GM21367 (cell line): Measurements from ENCODE around the gene CACNA1D.
"Not testable (repeated sequence)": the region's sequence is repeated elsewhere in the genome, so short reads cannot be mapped to it uniquely, and the experiment has no call there.

Experiments used
- ATAC-seq: cut with Tn5 transposase; IDR thresholded peaks from one replicate; pipeline ENCODE4 v1.9.1; 2021; ENCODE audit not compliant: unreplicated experiment

The CACNA1D gene

GRCh38 chr3:53612508-53612907, 118.1 kb downstream of the CACNA1D start:
- ATAC-seq, result no peak

GRCh38 chr3:53613125-53613524, 118.7 kb downstream of the CACNA1D start:
- no peak for ATAC-seq

- no peak for ATAC-seq
These were observed 119.9 kb downstream of the CACNA1D start for GRCh38 chr3:53614307-53614706.

GRCh38 chr3:53616321-53616720, 121.9 kb downstream of the CACNA1D start:
- no peak for ATAC-seq

- no peak for ATAC-seq
These were observed 122.8 kb downstream of the CACNA1D start for GRCh38 chr3:53616971-53617892.

GRCh38 chr3:53617893-53618523, 123.6 kb downstream of the CACNA1D start:
- ATAC-seq, result no peak

- ATAC-seq, result no peak
These were observed 124.1 kb downstream of the CACNA1D start for GRCh38 chr3:53618524-53618906.

GRCh38 chr3:53618936-53619335, 124.5 kb downstream of the CACNA1D start:
- ATAC-seq, result no peak

- ATAC-seq, result no peak
These were observed 129.8 kb downstream of the CACNA1D start for GRCh38 chr3:53624061-53624857.

- no peak for ATAC-seq
These were observed 132.5 kb downstream of the CACNA1D start for GRCh38 chr3:53626876-53627275.

- no peak for ATAC-seq
These were observed 134.4 kb downstream of the CACNA1D start for GRCh38 chr3:53628536-53629401.

- ATAC-seq, result no peak
These were observed 135.0 kb downstream of the CACNA1D start for GRCh38 chr3:53629402-53629723.

- ATAC-seq, result no peak
These were observed 136.1 kb downstream of the CACNA1D start for GRCh38 chr3:53630547-53630946.

- ATAC-seq, result no peak
These were observed 138.9 kb downstream of the CACNA1D start for GRCh38 chr3:53633197-53633787.

- ATAC-seq, result no peak
These were observed 140.6 kb downstream of the CACNA1D start for GRCh38 chr3:53635041-53635440.

GRCh38 chr3:53638806-53639205, 144.4 kb downstream of the CACNA1D start:
- not testable (repeated sequence) for ATAC-seq

- ATAC-seq, result no peak
These were observed 147.0 kb downstream of the CACNA1D start for GRCh38 chr3:53641397-53641796.

- no peak for ATAC-seq
These were observed 147.8 kb downstream of the CACNA1D start for GRCh38 chr3:53642211-53642610.

GRCh38 chr3:53643757-53644156, 149.3 kb downstream of the CACNA1D start:
- ATAC-seq, result no peak

- no peak for ATAC-seq
These were observed 151.3 kb downstream of the CACNA1D start for GRCh38 chr3:53645754-53646153.
